Stomach (tissue), 4 donors: ENCODE data around the gene HS6ST2.

ENCODE experiments used
- EP300 ChIP-seq: sonication (generic); formaldehyde crosslinking; IDR thresholded peaks from one replicate; pipeline ENCODE4 v1.6.1; 2017; ENCODE audit warnings: antibody characterized with exemption
- POLR2AphosphoS5 ChIP-seq, 3 donors: sonication (generic); formaldehyde crosslinking; IDR thresholded peaks; one replicate each; pipeline ENCODE4 v1.6.1; 2016; ENCODE audit warnings: antibody characterized with exemption in 3 of 3
- TF ChIP-seq, protein P1 (sequence below), 7 experiments: fragments of 450-650 bp in 4 of 7; fragments of 200-600 bp in 3 of 7; sonication (generic) in 3 of 7; IDR thresholded peaks; one replicate each; pipeline ENCODE4 v1.5.1; 2016 to 2019; ENCODE audit warnings: antibody characterized with exemption in 7 of 7, control low read depth in 2 of 7, mild to moderate bottlenecking in 1 of 7

DNA sequence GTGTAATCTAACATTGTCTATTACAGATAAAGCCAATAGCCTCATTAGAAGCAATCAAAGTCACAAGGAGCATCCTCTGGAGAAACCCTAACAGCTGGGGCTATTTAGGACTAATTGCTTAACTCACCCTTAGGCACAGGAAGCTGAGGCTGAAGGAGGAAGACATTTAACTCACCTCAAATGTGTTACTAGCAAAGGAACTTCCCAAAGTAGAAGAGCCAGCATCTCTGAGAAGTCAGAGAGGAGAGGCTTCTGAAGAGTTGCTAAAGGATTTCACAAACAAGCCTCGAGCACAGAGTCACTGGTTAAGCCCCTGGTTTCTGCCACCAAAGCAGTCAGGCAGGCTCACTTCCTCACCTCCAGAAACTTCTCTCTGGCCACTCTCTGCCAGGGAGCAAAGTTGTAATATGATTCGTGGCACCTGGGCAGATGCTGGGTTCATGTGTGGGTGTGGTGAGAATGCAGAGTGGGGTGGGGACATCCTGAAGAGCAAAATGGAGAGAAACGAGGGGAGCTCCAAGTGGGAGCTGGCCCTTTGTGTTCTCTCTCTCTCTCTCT lies 201.3 kb downstream of the HS6ST2 start:
- TF ChIP-seq, protein P1, sequence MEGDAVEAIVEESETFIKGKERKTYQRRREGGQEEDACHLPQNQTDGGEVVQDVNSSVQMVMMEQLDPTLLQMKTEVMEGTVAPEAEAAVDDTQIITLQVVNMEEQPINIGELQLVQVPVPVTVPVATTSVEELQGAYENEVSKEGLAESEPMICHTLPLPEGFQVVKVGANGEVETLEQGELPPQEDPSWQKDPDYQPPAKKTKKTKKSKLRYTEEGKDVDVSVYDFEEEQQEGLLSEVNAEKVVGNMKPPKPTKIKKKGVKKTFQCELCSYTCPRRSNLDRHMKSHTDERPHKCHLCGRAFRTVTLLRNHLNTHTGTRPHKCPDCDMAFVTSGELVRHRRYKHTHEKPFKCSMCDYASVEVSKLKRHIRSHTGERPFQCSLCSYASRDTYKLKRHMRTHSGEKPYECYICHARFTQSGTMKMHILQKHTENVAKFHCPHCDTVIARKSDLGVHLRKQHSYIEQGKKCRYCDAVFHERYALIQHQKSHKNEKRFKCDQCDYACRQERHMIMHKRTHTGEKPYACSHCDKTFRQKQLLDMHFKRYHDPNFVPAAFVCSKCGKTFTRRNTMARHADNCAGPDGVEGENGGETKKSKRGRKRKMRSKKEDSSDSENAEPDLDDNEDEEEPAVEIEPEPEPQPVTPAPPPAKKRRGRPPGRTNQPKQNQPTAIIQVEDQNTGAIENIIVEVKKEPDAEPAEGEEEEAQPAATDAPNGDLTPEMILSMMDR (IDR thresholded peaks at IDR 0.05) = no peak
- TF ChIP-seq POLR2AphosphoS5 (IDR thresholded peaks at IDR 0.05) (no peak), EP300 (no peak)
